ENCODE measurements around the gene FAM136A.

- TF ChIP-seq, protein P1, sequence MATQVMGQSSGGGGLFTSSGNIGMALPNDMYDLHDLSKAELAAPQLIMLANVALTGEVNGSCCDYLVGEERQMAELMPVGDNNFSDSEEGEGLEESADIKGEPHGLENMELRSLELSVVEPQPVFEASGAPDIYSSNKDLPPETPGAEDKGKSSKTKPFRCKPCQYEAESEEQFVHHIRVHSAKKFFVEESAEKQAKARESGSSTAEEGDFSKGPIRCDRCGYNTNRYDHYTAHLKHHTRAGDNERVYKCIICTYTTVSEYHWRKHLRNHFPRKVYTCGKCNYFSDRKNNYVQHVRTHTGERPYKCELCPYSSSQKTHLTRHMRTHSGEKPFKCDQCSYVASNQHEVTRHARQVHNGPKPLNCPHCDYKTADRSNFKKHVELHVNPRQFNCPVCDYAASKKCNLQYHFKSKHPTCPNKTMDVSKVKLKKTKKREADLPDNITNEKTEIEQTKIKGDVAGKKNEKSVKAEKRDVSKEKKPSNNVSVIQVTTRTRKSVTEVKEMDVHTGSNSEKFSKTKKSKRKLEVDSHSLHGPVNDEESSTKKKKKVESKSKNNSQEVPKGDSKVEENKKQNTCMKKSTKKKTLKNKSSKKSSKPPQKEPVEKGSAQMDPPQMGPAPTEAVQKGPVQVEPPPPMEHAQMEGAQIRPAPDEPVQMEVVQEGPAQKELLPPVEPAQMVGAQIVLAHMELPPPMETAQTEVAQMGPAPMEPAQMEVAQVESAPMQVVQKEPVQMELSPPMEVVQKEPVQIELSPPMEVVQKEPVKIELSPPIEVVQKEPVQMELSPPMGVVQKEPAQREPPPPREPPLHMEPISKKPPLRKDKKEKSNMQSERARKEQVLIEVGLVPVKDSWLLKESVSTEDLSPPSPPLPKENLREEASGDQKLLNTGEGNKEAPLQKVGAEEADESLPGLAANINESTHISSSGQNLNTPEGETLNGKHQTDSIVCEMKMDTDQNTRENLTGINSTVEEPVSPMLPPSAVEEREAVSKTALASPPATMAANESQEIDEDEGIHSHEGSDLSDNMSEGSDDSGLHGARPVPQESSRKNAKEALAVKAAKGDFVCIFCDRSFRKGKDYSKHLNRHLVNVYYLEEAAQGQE (IDR thresholded peaks at IDR 0.05; ENCODE audit: insufficient read depth in 1 of 2, low read depth in 2 of 2, low read length in 1 of 2) = no peak
- TF ChIP-seq CTCF (IDR thresholded peaks at IDR 0.05) = no peak
- TF ChIP-seq TCF7L2 (IDR thresholded peaks at IDR 0.05; ENCODE audit: low read depth, low read length) = no peak
- peak; percentile 95 for TF ChIP-seq POLR2AphosphoS5 (IDR thresholded peaks at IDR 0.05; ENCODE audit: low read depth, low read length)
These were observed 53.6 kb downstream of the FAM136A start, which contains the start of gene TIA1 for GRCh38 chr2:70248181-70248847.

All from Panc1 (cell line).